LNCAP (cell line): ENCODE data around the gene MYL5.

Experiments
- TF ChIP-seq, protein P1 (sequence below): fragments of 450-650 bp; IDR thresholded peaks from 2 replicates; pipeline ENCODE4 v1.5.1; 2017; ENCODE audit warnings: mild to moderate bottlenecking

The MYL5 gene

GRCh38 chr4:671769-672168 is 2.6 kb upstream of the MYL5 start:
- TF ChIP-seq, protein P1, sequence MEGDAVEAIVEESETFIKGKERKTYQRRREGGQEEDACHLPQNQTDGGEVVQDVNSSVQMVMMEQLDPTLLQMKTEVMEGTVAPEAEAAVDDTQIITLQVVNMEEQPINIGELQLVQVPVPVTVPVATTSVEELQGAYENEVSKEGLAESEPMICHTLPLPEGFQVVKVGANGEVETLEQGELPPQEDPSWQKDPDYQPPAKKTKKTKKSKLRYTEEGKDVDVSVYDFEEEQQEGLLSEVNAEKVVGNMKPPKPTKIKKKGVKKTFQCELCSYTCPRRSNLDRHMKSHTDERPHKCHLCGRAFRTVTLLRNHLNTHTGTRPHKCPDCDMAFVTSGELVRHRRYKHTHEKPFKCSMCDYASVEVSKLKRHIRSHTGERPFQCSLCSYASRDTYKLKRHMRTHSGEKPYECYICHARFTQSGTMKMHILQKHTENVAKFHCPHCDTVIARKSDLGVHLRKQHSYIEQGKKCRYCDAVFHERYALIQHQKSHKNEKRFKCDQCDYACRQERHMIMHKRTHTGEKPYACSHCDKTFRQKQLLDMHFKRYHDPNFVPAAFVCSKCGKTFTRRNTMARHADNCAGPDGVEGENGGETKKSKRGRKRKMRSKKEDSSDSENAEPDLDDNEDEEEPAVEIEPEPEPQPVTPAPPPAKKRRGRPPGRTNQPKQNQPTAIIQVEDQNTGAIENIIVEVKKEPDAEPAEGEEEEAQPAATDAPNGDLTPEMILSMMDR, result no peak

GRCh38 chr4:673349-674091 is 822 bp upstream of the MYL5 start:
- TF ChIP-seq, protein P1, result no peak

DNA sequence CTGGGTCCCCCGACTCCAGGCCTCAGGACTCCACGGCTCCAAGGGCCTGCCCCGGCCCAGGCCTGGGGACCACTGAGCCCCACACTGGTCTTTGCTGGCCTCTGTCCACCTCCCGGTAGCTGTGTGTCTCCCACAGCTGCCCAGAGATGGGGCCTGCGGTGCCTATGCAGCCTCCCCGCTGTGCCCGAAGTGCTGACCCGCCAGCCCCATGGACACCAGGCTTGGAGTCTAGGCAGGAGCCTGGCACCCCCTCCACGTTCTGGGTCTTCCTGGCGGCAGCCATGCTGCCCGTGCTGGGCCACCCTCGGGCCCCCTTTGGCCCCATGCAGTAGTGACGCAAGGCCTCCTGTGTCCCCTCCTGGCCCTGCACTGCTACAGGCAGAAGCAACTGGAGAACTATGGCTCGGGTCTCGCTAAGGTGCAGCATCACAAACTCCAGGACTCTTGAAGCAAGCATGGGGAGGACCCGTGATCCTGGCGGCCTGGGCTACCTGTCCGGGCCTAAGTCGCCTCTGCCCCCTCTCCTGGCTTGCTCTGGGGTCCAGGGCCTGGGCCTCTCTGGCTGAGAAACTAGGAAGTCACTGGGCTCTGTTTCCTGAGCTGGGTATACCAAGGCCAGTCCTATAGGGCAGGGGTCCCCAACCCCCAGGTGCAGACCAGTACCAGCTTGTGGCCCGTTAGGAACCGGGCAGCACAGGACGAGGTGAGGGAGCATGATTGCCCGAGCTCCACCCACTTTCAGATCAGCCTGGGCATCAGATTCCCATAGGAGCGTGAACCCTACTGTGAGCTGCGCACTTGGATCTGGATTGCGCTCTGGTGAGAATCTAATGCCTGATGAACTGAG is 917 bp downstream of the MYL5 start:
- TF ChIP-seq, protein P1, result no peak

DNA sequence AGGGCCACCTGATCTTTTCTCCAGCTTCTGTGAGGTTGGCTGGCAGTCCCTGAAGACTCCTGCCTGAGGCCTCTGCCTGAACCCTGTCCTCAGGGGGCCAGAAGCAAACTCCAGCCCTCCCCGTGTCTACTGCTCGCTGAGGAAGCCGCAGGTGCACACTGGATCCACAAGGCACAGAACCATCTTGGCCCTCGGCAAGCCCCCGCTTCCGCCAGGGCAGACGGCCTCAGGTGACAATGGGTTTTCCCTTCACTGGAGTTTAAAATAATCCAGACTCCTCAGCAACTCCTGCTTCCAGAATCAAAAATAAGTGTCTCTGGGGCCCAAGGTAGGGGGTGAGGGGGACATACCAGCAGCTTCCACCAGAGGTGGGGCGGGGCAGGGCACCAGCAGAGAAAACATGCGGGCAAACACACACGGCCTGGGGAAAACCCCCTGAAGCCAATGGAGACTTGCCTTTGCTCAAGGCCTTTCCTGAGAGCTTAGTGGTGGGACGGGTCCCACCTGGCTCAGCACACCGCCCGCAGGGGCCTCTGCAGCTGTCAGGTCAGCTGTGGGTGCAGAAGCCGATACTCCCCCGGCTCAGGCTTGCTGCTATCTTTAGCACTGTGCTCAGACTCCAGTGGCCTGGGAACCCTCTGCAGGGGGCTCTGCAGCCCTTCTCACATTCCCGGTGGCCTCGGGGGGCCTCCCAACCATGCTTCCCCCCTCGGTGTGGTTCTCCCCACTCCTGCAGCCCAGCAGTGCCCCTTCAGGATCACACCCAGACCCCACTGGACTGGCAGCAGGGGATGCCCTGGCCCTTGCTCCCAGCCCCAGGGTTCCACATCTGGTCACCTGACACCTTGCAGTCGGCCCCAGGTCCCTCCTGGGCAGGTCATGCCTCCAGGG is 1.9 kb downstream of the MYL5 start:
- TF ChIP-seq, protein P1, result no peak

GRCh38 chr4:676871-677235 is 2.5 kb downstream of the MYL5 start:
- TF ChIP-seq, protein P1, result no peak

- TF ChIP-seq, protein P1, result no peak
These were observed 3.3 kb downstream of the MYL5 start for GRCh38 chr4:677431-678293.
